Calu3 (cell line): ENCODE results near the gene NXF1. TPM values are rescaled to one million over a fixed set of nuclear protein-coding genes. Genes with fewer than 3 reads are reported as not detected.
A peak's percentile ranks its signal among the peaks of the same experiment; 100 is the strongest.

ENCODE experiments used
- BruUV-seq: library from RNA; stranded (reverse); fragments of 400-500 nt; replicated peaks from 2 replicates; lab custom pipeline; 2021; lab: Mats Ljungman, UMichigan
- CTCF ChIA-PET: fragments of 300-600 bp; sonication (Branson Sonifier 250); formaldehyde crosslinking; loops from one replicate; lab custom pipeline; 2022; ENCODE audit warnings: antibody characterized with exemption; lab: Charles Lee
- DNase-seq: peaks from one replicate; pipeline ENCODE4 v3.0.0; 2022
- H3K27ac Mint-ChIP-seq: one replicate; pipeline ENCODE4 v1.8.0; 2022; ENCODE audit warnings: mixed read lengths; ENCODE audit not compliant: unreplicated experiment
- H3K27me3 Mint-ChIP-seq: one replicate; pipeline ENCODE4 v1.8.0; 2022; ENCODE audit warnings: mixed read lengths; ENCODE audit not compliant: unreplicated experiment
- H3K36me3 Mint-ChIP-seq: one replicate; pipeline ENCODE4 v1.8.0; 2022; ENCODE audit warnings: mild to moderate bottlenecking, moderate library complexity, mixed read lengths; ENCODE audit not compliant: insufficient read depth, unreplicated experiment
- H3K4me1 Mint-ChIP-seq: one replicate; pipeline ENCODE4 v1.8.0; 2022; ENCODE audit warnings: mild to moderate bottlenecking, low read depth, mixed read lengths; ENCODE audit not compliant: unreplicated experiment
- H3K4me3 Mint-ChIP-seq: one replicate; pipeline ENCODE4 v1.8.0; 2022; ENCODE audit warnings: mild to moderate bottlenecking, low read depth, moderate library complexity, mixed read lengths; ENCODE audit not compliant: unreplicated experiment
- H3K9me3 Mint-ChIP-seq: one replicate; pipeline ENCODE4 v1.8.0; 2022; ENCODE audit warnings: low read depth, mixed read lengths; ENCODE audit not compliant: unreplicated experiment
- intact Hi-C: fragments of 100-400 bp; cut with micrococcal nuclease; formaldehyde crosslinking; loops from one replicate; pipeline ENCODE4 v1.10.0; 2022; ENCODE audit not compliant: unreplicated experiment
- total RNA-seq: library from RNA; stranded (reverse); gene quantifications from 2 replicates; pipeline ENCODE4 v1.2.3, GENCODE V29; 2022
- TF ChIP-seq, protein P1 (sequence below): fragments of 200-600 bp; IDR thresholded peaks from one replicate; pipeline ENCODE4 v1.8.0; 2022; ENCODE audit warnings: antibody characterized with exemption; ENCODE audit not compliant: unreplicated experiment

NXF1 gene
- total RNA-seq, 1 experiment from 2014 or later, result 51.6 TPM

DNA sequence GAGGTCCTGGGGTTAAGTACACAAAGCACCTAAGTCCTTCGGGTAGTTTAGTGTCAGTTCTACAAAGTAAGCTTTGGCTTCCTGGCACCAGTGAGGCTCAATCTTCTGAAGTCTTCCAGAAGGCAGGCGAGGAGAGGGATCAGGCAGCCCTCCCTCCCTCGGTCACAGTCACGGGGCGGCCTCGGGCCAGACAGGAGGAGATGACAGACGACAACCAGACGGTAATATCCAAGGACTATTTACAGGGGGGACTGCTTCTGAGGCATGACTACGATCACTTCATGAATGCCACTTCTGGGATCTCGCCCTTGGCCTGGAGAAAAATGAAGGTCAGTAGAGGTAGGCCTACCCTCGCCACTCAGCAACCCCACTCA is 13.1 kb downstream of the NXF1 start:
- no peak for DNase-seq
- CTCF ChIA-PET, result no interaction called here
- TF ChIP-seq, protein P1, sequence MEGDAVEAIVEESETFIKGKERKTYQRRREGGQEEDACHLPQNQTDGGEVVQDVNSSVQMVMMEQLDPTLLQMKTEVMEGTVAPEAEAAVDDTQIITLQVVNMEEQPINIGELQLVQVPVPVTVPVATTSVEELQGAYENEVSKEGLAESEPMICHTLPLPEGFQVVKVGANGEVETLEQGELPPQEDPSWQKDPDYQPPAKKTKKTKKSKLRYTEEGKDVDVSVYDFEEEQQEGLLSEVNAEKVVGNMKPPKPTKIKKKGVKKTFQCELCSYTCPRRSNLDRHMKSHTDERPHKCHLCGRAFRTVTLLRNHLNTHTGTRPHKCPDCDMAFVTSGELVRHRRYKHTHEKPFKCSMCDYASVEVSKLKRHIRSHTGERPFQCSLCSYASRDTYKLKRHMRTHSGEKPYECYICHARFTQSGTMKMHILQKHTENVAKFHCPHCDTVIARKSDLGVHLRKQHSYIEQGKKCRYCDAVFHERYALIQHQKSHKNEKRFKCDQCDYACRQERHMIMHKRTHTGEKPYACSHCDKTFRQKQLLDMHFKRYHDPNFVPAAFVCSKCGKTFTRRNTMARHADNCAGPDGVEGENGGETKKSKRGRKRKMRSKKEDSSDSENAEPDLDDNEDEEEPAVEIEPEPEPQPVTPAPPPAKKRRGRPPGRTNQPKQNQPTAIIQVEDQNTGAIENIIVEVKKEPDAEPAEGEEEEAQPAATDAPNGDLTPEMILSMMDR, result no peak
- Mint-ChIP-seq H3K4me1 (peaks cover 24% of the 10 kb centered on the region), H3K36me3 (peaks cover 81% of the 10 kb centered on the region), H3K27ac (peak overlapping the region; percentile 68), H3K9me3 (no peaks in the 10 kb centered on the region), H3K4me3 (peak overlapping the region; percentile 96), H3K27me3 (no peaks in the 10 kb centered on the region)
- no TSS peak for BruUV-seq
- intact Hi-C loops, result no loop called here

GRCh38 chr11:62791501-62792201 is 13.6 kb downstream of the NXF1 start, which contains the start of gene TMEM223:
TMEM223 (minus strand) TSS chr11:62792006; CDS start chr11:62791994, 12 bp downstream.
- H3K27me3 Mint-ChIP-seq, result no peaks in the 10 kb centered on the region
- BruUV-seq, result no TSS peak
- H3K4me1 Mint-ChIP-seq, result peaks cover 24% of the 10 kb centered on the region
- no peaks in the 10 kb centered on the region for H3K9me3 Mint-ChIP-seq
- peaks cover 84% of the 10 kb centered on the region for H3K36me3 Mint-ChIP-seq
- H3K4me3 Mint-ChIP-seq, result peak within 1 kb of the TSS; percentile 96
- CTCF ChIA-PET, result interaction anchor here (0.7 kb wide), 1 partner anchor 117 kb away, joined by 3 read pairs; no protein-coding TSS in a partner anchor
- DNase-seq, result peak; percentile 93
- peak within 1 kb of the TSS; percentile 68 for H3K27ac Mint-ChIP-seq
- TF ChIP-seq, protein P1, result peak; percentile 20
- intact Hi-C loops, result no loop called here

DNA sequence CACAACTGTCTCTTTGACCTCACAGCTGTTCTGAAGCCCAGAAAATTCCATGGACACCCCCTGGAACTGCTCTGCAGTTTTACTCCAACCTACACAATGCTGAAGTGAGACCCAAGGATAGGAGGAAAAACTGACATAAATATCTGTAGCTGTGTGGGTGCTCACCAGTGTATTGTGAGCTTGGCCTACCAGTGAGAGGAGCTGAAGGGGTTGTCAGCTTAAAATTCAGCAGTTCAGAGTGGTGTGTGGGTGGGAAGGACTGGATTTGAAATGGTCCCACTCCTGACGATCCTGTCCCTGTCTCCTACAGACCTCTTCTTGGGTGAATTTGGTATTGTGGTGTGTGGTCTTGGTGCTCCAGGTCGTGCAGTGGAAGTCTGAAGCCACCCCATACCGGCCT is 15.7 kb downstream of the NXF1 start:
- BruUV-seq, result no TSS peak
- TF ChIP-seq, protein P1, result no peak
- no peak overlapping the region for H3K27ac Mint-ChIP-seq
- DNase-seq, result no peak
- CTCF ChIA-PET, result no interaction called here
- H3K9me3 Mint-ChIP-seq, result no peaks in the 10 kb centered on the region
- H3K27me3 Mint-ChIP-seq, result no peaks in the 10 kb centered on the region
- intact Hi-C loops, result loop anchor here (5.0 kb wide), 1 partner anchor 88 kb away; no protein-coding TSS in a partner anchor
- H3K36me3 Mint-ChIP-seq, result peaks cover 82% of the 10 kb centered on the region
- peak overlapping the region; percentile 96 for H3K4me3 Mint-ChIP-seq
- H3K4me1 Mint-ChIP-seq, result peaks cover 24% of the 10 kb centered on the region

- no TSS peak for BruUV-seq
- DNase-seq, result no peak
- peaks cover 24% of the 10 kb centered on the region for H3K4me1 Mint-ChIP-seq
- intact Hi-C loops, result loop anchor here (5.0 kb wide), 1 partner anchor 88 kb away; no protein-coding TSS in a partner anchor
- peak overlapping the region; percentile 96 for H3K4me3 Mint-ChIP-seq
- H3K36me3 Mint-ChIP-seq, result peaks cover 76% of the 10 kb centered on the region
- CTCF ChIA-PET, result no interaction called here
- H3K27ac Mint-ChIP-seq, result peak overlapping the region; percentile 77
- no peaks in the 10 kb centered on the region for H3K9me3 Mint-ChIP-seq
- TF ChIP-seq, protein P1, result no peak
- H3K27me3 Mint-ChIP-seq, result no peaks in the 10 kb centered on the region
Measured at GRCh38 chr11:62788991-62789390, 16.2 kb downstream of the NXF1 start.
